GM19043 (cell line): ENCODE measurements around the gene BRD4.

Experiments used
- ATAC-seq: cut with Tn5 transposase; IDR thresholded peaks from one replicate; pipeline ENCODE4 v1.9.1; 2021; ENCODE audit warnings: low read depth; ENCODE audit not compliant: unreplicated experiment

BRD4 gene

GRCh38 chr19:15199661-15200552 lies 132.4 kb downstream of the BRD4 start:
- no peak for ATAC-seq

GRCh38 chr19:15198951-15199660 lies 133.2 kb downstream of the BRD4 start:
- no peak for ATAC-seq

GRCh38 chr19:15197942-15198341 lies 134.4 kb downstream of the BRD4 start:
- no peak for ATAC-seq

GRCh38 chr19:15197275-15197941 lies 134.9 kb downstream of the BRD4 start:
- ATAC-seq = no peak

- no peak for ATAC-seq
Measured at GRCh38 chr19:15196360-15197005, 135.9 kb downstream of the BRD4 start.

GRCh38 chr19:15195371-15196334 lies 136.7 kb downstream of the BRD4 start:
- no peak for ATAC-seq

GRCh38 chr19:15194938-15195337 lies 137.4 kb downstream of the BRD4 start:
- no peak for ATAC-seq

GRCh38 chr19:15191982-15192381 lies 140.4 kb downstream of the BRD4 start:
- ATAC-seq = no peak

- no peak for ATAC-seq
Measured at GRCh38 chr19:15191514-15191913, 140.8 kb downstream of the BRD4 start.

- ATAC-seq = no peak
Measured at GRCh38 chr19:15188851-15189250, 143.5 kb downstream of the BRD4 start.

- ATAC-seq = no peak
Measured at GRCh38 chr19:15187026-15188007, 145.0 kb downstream of the BRD4 start.
